Smooth muscle cell (in vitro differentiated cells): Measurements from ENCODE around the gene KIF26B. TPM values are rescaled to one million over a fixed set of nuclear protein-coding genes. Genes with fewer than 3 reads are reported as not detected.
A peak's percentile ranks its signal among the peaks of the same experiment; 100 is the strongest.

ENCODE experiments used
- DNase-seq: peaks from one replicate; lab custom pipeline; 2025; ENCODE audit not compliant: unreplicated experiment; lab: John Stamatoyannopoulos, UW
- H2AFZ ChIP-seq: fragments of 200-600 bp; sonication (generic); 2 replicates; pipeline ENCODE4 v1.6.0; 2016; ENCODE audit warnings: antibody characterized with exemption, low read depth, mild to moderate bottlenecking
- H3F3A ChIP-seq: fragments of 200-600 bp; sonication (generic); 2 replicates; pipeline ENCODE4 v1.6.0; 2017; ENCODE audit warnings: antibody characterized with exemption, low read depth
- H3K27ac ChIP-seq: fragments of 200-600 bp; sonication (generic); 2 replicates; pipeline ENCODE4 v1.5.1; 2016; ENCODE audit warnings: low read depth, mild to moderate bottlenecking
- H3K27me3 ChIP-seq: fragments of 200-600 bp; sonication (generic); 2 replicates; pipeline ENCODE4 v1.6.1; 2016; ENCODE audit warnings: low read depth, mild to moderate bottlenecking
- H3K36me3 ChIP-seq: fragments of 200-600 bp; sonication (generic); 2 replicates; pipeline ENCODE4 v1.5.1; 2016; ENCODE audit warnings: low read depth
- H3K4me1 ChIP-seq: fragments of 200-600 bp; sonication (generic); 2 replicates; pipeline ENCODE4 v1.5.1; 2016; ENCODE audit warnings: low read depth
- H3K4me2 ChIP-seq: fragments of 200-600 bp; sonication (generic); 2 replicates; pipeline ENCODE4 v1.6.0; 2016; ENCODE audit warnings: mild to moderate bottlenecking
- H3K4me3 ChIP-seq: fragments of 200-600 bp; sonication (generic); 2 replicates; pipeline ENCODE4 v1.5.1; 2016; ENCODE audit warnings: mild to moderate bottlenecking
- H3K79me2 ChIP-seq: fragments of 200-600 bp; sonication (generic); 2 replicates; pipeline ENCODE4 v1.6.0; 2016; ENCODE audit warnings: low read depth, mild to moderate bottlenecking
- H3K9ac ChIP-seq: fragments of 200-600 bp; sonication (generic); 2 replicates; pipeline ENCODE4 v1.6.0; 2016; ENCODE audit warnings: low read depth
- H3K9me3 ChIP-seq: fragments of 200-600 bp; sonication (generic); replicated peaks from 2 replicates; pipeline ENCODE4 v1.5.1; 2016; ENCODE audit warnings: low read depth
- H4K20me1 ChIP-seq: fragments of 200-600 bp; sonication (generic); 2 replicates; pipeline ENCODE4 v1.6.0; 2016; ENCODE audit warnings: low read depth
- CTCF ChIP-seq: fragments of 200-600 bp; sonication (generic); IDR thresholded peaks from 2 replicates; pipeline ENCODE4 v1.5.1; 2017; ENCODE audit warnings: borderline replicate concordance, mild to moderate bottlenecking, antibody characterized with exemption; ENCODE audit not compliant: insufficient read depth, poor library complexity, severe bottlenecking
- WGBS: methylation state at CpG from one replicate; pipeline ENCODE4 v1.1.7; 2016; ENCODE audit warnings: low lambda C conversion rate; 5-methylcytosine and 5-hydroxymethylcytosine counted together
- polyA plus RNA-seq: library from polyadenylated mRNA; unstranded; fragments of >200 nt; fragmentation: Nextera tagmentation; extraction: Ambion mirVana; gene quantifications from 2 replicates; pipeline ENCODE4 v1.2.1, GENCODE V29; 2016
- total RNA-seq: library from RNA; depleted of rRNA; stranded (reverse); fragments of >200 nt; gene quantifications from 2 replicates; pipeline ENCODE4 v1.2.3, GENCODE V29; 2014

Gene KIF26B
- total and polyA plus RNA-seq, 2 experiments from 2014 or later = 24.9 to 43.3 TPM

- H3K4me3 ChIP-seq = no peak overlapping the region
- no peaks in the 10 kb centered on the region for H3K27me3 ChIP-seq
- H3K4me1 ChIP-seq = peaks cover 26% of the 10 kb centered on the region
- WGBS = 62% methylated on average over 10 of the region's 10 CpGs
- H3F3A ChIP-seq = peaks cover 32% of the 10 kb centered on the region
- no peaks in the 10 kb centered on the region for H4K20me1 ChIP-seq
- H3K36me3 ChIP-seq = peaks cover 11% of the 10 kb centered on the region
- no peak for DNase-seq
- no peak overlapping the region for H3K27ac ChIP-seq
- H3K9ac ChIP-seq = no peak overlapping the region
- H3K79me2 ChIP-seq = no peaks in the 10 kb centered on the region
- no peak overlapping the region for H3K4me2 ChIP-seq
- no peak overlapping the region for H2AFZ ChIP-seq
- H3K9me3 ChIP-seq = no peaks in the 10 kb centered on the region
- no peak for TF ChIP-seq CTCF
These were observed 593.5 kb downstream of the KIF26B start for GRCh38 chr1:245748240-245748639.

GRCh38 chr1:245748646-245749045 lies 593.9 kb downstream of the KIF26B start:
- TF ChIP-seq CTCF = no peak
- Histone ChIP-seq H2AFZ (no peak overlapping the region), H3K36me3 (peaks cover 11% of the 10 kb centered on the region), H3K79me2 (no peaks in the 10 kb centered on the region), H3K9ac (no peak overlapping the region), H3K27ac (no peak overlapping the region), H3K4me1 (peaks cover 26% of the 10 kb centered on the region), H3K27me3 (no peaks in the 10 kb centered on the region), H3F3A (peaks cover 31% of the 10 kb centered on the region), H4K20me1 (no peaks in the 10 kb centered on the region), H3K9me3 (no peaks in the 10 kb centered on the region), H3K4me3 (no peak overlapping the region), H3K4me2 (no peak overlapping the region)
- DNase-seq = no peak
- 84% methylated on average over 3 of the region's 3 CpGs for WGBS

- Histone ChIP-seq H3K9me3 (no peaks in the 10 kb centered on the region), H3F3A (peaks cover 30% of the 10 kb centered on the region), H3K79me2 (no peaks in the 10 kb centered on the region), H4K20me1 (no peaks in the 10 kb centered on the region), H3K36me3 (peaks cover 11% of the 10 kb centered on the region), H2AFZ (no peak overlapping the region), H3K4me3 (no peak overlapping the region), H3K27ac (no peak overlapping the region), H3K9ac (no peak overlapping the region), H3K27me3 (no peaks in the 10 kb centered on the region), H3K4me1 (peaks cover 26% of the 10 kb centered on the region), H3K4me2 (no peak overlapping the region)
- no peak for TF ChIP-seq CTCF
- no peak for DNase-seq
- 76% methylated on average over 3 of the region's 3 CpGs for WGBS
These were observed 594.3 kb downstream of the KIF26B start for GRCh38 chr1:245749053-245749452.

DNA sequence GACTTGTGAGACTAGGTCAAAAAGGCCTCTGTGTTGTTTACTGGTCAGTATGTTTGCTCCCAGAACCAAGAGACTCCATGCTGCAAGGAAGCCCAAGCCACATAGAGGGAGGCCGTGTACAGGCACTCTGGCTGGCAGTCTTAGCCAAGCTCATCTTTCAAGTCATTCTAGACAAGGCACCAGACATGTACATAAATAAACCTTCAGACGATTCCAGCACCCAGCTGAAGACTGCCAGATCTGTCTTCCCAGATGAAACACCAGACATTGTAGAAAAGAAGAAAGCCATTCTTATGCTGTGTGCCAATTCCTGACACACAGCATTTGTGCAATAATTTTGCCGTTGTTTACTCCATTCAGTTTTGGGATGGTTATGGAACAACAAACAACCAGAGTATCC lies 595.5 kb downstream of the KIF26B start:
- Histone ChIP-seq H3K4me3 (no peak overlapping the region), H3K79me2 (no peaks in the 10 kb centered on the region), H3K36me3 (peaks cover 11% of the 10 kb centered on the region), H3K27me3 (no peaks in the 10 kb centered on the region), H3F3A (peaks cover 29% of the 10 kb centered on the region), H3K9me3 (no peaks in the 10 kb centered on the region), H3K4me2 (peak overlapping the region; percentile 35), H3K27ac (peak overlapping the region; percentile 72), H3K4me1 (peaks cover 26% of the 10 kb centered on the region), H4K20me1 (no peaks in the 10 kb centered on the region), H2AFZ (no peak overlapping the region), H3K9ac (no peak overlapping the region)
- whole genome bisulfite sequencing = 63% methylated on average over 3 of the region's 3 CpGs
- no peak for TF ChIP-seq CTCF
- DNase-seq = no peak
